K562 (cell line): ENCODE results near the gene NBEA. TPM values are rescaled to one million over a fixed set of nuclear protein-coding genes. Genes with fewer than 3 reads are reported as not detected.

Experiments
- ATAC-seq: fragments of 200-7000 bp; cut with Tn5 transposase; 3 replicates; pipeline ENCODE4 v1.9.1; 2020; ENCODE audit warnings: moderate library complexity
- BruUV-seq: library from RNA; stranded (reverse); fragments of 400-500 nt; replicated peaks from 2 replicates; lab custom pipeline; 2021; lab: Mats Ljungman, UMichigan
- CTCF ChIA-PET: fragments of 300-600 bp; formaldehyde crosslinking; extraction: SDS; loops from one replicate; lab custom pipeline; 2021; ENCODE audit warnings: low intra/inter-chr PET ratio; lab: Yijun Ruan, JAX
- POLR2A ChIA-PET: fragments of 300-600, 350-650 bp; sonication (Branson Sonifier 250); formaldehyde crosslinking; extraction: SDS; loops from one replicate; lab custom pipeline; 2021; ENCODE audit warnings: antibody characterized with exemption, inconsistent platforms; lab: Yijun Ruan, JAX
- DNase-seq, 4 experiments: peaks; one replicate each; pipeline versions ENCODE4 v3.0.0 to v3.0.0-alpha.2; 2011 to 2018; ENCODE audit warnings: low spot score in 3 of 4, mixed read lengths in 3 of 4; ENCODE audit errors: extremely low read depth in 1 of 4
- FAIRE-seq: peaks from 2 replicates; lab custom pipeline; 2011; peaks lifted over from hg19 to GRCh38; lab: Jason Lieb, UNC
- H2AFZ ChIP-seq: 2 replicates; pipeline ENCODE4 v1.6.0; 2011; ENCODE audit warnings: low read depth, low read length, control low read depth, inconsistent platforms
- H3K27ac ChIP-seq: fragments of 200-600 bp; 3 replicates; pipeline ENCODE4 v1.8.0; 2011; ENCODE audit warnings: low read depth, mild to moderate bottlenecking, control low read depth, inconsistent platforms, low read length, moderate library complexity, mixed read lengths; ENCODE audit errors: extremely low read depth
- H3K27me3 ChIP-seq, 2 experiments: fragments of 300-600 bp in 1 of 2; 2 replicates in 1 of 2; 3 replicates in 1 of 2; pipeline versions ENCODE4 v1.6.0 to v1.8.0; 2011; ENCODE audit warnings: inconsistent platforms in 2 of 2, low read length in 2 of 2, mild to moderate bottlenecking in 1 of 2, mixed read lengths in 1 of 2, moderate library complexity in 1 of 2; ENCODE audit not compliant: control insufficient read depth in 2 of 2, insufficient read depth in 2 of 2
- H3K36me3 ChIP-seq: fragments of 300-600 bp; 3 replicates; pipeline ENCODE4 v1.8.0; 2011; ENCODE audit warnings: mild to moderate bottlenecking, low read length, inconsistent platforms; ENCODE audit not compliant: control insufficient read depth, insufficient read depth
- H3K4me1 ChIP-seq, 2 experiments: fragments of 200-600 bp in 1 of 2; replicated peaks in 1 of 2; 2 replicates in 1 of 2; 3 replicates in 1 of 2; pipeline versions ENCODE4 v1.5.1 to v1.8.0; 2011; ENCODE audit warnings: inconsistent platforms in 2 of 2, low read length in 2 of 2, mild to moderate bottlenecking in 1 of 2, mixed read lengths in 1 of 2, moderate library complexity in 1 of 2; ENCODE audit not compliant: control insufficient read depth in 2 of 2, insufficient read depth in 2 of 2
- H3K4me2 ChIP-seq: 2 replicates; pipeline ENCODE4 v1.6.1; 2011; ENCODE audit warnings: low read length, control low read depth, inconsistent platforms, mixed read lengths; ENCODE audit not compliant: insufficient read depth
- H3K4me3 ChIP-seq: fragments of 200-600 bp; sonication (generic), shearing (Covaris generic); 2 replicates; pipeline ENCODE4 v1.5.1; 2016; ENCODE audit warnings: control low read depth, inconsistent platforms
- H3K79me2 ChIP-seq: fragments of 200-600 bp; 3 replicates; pipeline ENCODE4 v1.8.0; 2011; ENCODE audit warnings: low read length, inconsistent platforms; ENCODE audit not compliant: control insufficient read depth, insufficient read depth
- H3K9ac ChIP-seq, 2 experiments: 2 replicates each; pipeline versions ENCODE4 v1.6.0 to v1.6.1; 2011; ENCODE audit warnings: low read depth in 2 of 2, low read length in 2 of 2, control low read depth in 1 of 2, inconsistent platforms in 1 of 2, mild to moderate bottlenecking in 1 of 2, mixed read lengths in 1 of 2; ENCODE audit not compliant: insufficient read depth in 1 of 2
- H3K9me1 ChIP-seq: one replicate; pipeline ENCODE4 v1.6.0; 2011; ENCODE audit warnings: inconsistent platforms, mild to moderate bottlenecking, low read length, moderate library complexity; ENCODE audit not compliant: control insufficient read depth, insufficient read depth
- H3K9me3 ChIP-seq: replicated peaks from 2 replicates; pipeline ENCODE4 v1.5.1; 2011; ENCODE audit warnings: low read depth, low read length, inconsistent platforms; ENCODE audit not compliant: control insufficient read depth, insufficient read depth
- H4K20me1 ChIP-seq: replicated peaks from 2 replicates; pipeline ENCODE4 v1.6.1; 2011; ENCODE audit warnings: low read length, inconsistent platforms, mixed read lengths; ENCODE audit not compliant: control insufficient read depth, insufficient read depth
- ARID2 ChIP-seq: fragments of 450-650 bp; IDR thresholded peaks from 2 replicates; pipeline ENCODE4 v1.6.1; 2017; ENCODE audit warnings: antibody characterized with exemption, mild to moderate bottlenecking
- ATF7 ChIP-seq: fragments of 450-650 bp; IDR thresholded peaks from 2 replicates; pipeline ENCODE4 v1.7.1; 2014; ENCODE audit warnings: mild to moderate bottlenecking, moderate library complexity
- BCLAF1 ChIP-seq, 2 experiments: fragments of 450-650 bp in 1 of 2; IDR thresholded peaks; 2 replicates each; pipeline ENCODE4 v1.6.1; 2011 to 2017; ENCODE audit warnings: low read depth in 2 of 2, antibody characterized with exemption in 1 of 2, borderline replicate concordance in 1 of 2, low read length in 1 of 2, mild to moderate bottlenecking in 1 of 2, mixed read lengths in 1 of 2; ENCODE audit not compliant: control insufficient read depth in 1 of 2
- CEBPG ChIP-seq, 3 experiments: fragments of 200-800 bp in 1 of 3; sonication (Bioruptor generic) in 1 of 3; sonication (generic) in 1 of 3; formaldehyde crosslinking in 1 of 3; IDR thresholded peaks in 2 of 3; conservative IDR thresholded peaks in 1 of 3; 2 replicates each; pipeline versions ENCODE4 v1.6.1 to v1.8.0; 2016 to 2022; ENCODE audit warnings: missing compliant biosample characterization in 2 of 3, missing genetic modification characterization in 2 of 3, mild to moderate bottlenecking in 1 of 3, missing genetic modification reagents in 1 of 3
- E2F8 ChIP-seq: fragments of 450-650 bp; IDR thresholded peaks from 2 replicates; pipeline ENCODE4 v1.7.1; 2018; ENCODE audit warnings: mild to moderate bottlenecking, low read depth; ENCODE audit not compliant: partially characterized antibody
- FOXJ2 ChIP-seq: fragments of 200-800 bp; sonication (Bioruptor generic); IDR thresholded peaks from 2 replicates; pipeline ENCODE4 v1.6.1; 2016; ENCODE audit warnings: missing genetic modification characterization, missing compliant biosample characterization
- HLTF ChIP-seq: fragments of 450-650 bp; IDR thresholded peaks from 2 replicates; pipeline ENCODE4 v1.6.1; 2016
- HOXB6 ChIP-seq: fragments of 250-450 bp; sonication (Bioruptor Pico); IDR thresholded peaks from 2 replicates; pipeline ENCODE4 v1.5.1; 2022; ENCODE audit warnings: mild to moderate bottlenecking, borderline replicate concordance
- MITF ChIP-seq: IDR thresholded peaks from 2 replicates; pipeline ENCODE4 v1.6.1; 2014; ENCODE audit warnings: antibody characterized with exemption
- RFX1 ChIP-seq: fragments of 450-650 bp; IDR thresholded peaks from 2 replicates; pipeline ENCODE4 v1.6.1; 2016; ENCODE audit warnings: mild to moderate bottlenecking, moderate library complexity
- TEAD2 ChIP-seq: fragments of 450-650 bp; IDR thresholded peaks from 2 replicates; pipeline ENCODE4 v1.6.1; 2016; ENCODE audit warnings: missing genetic modification characterization, control low read depth, missing compliant biosample characterization
- ZFP30 ChIP-seq: fragments of 250-450 bp; sonication (Bioruptor Pico); IDR thresholded peaks from 2 replicates; pipeline ENCODE4 v1.8.0; 2022; ENCODE audit warnings: moderate library complexity, mild to moderate bottlenecking, inconsistent platforms, borderline replicate concordance
- ZNF134 ChIP-seq: fragments of 250-450 bp; sonication (Bioruptor Pico); conservative IDR thresholded peaks from 2 replicates; pipeline ENCODE4 v1.4.0; 2020
- ZNF707 ChIP-seq: fragments of 250-450 bp; sonication (Bioruptor Pico); conservative IDR thresholded peaks from 2 replicates; pipeline ENCODE4 v1.8.0; 2022; ENCODE audit warnings: inconsistent platforms, mild to moderate bottlenecking, moderate library complexity
- in situ Hi-C: fragments of 300-500 bp; cut with MboI; formaldehyde crosslinking; loops from 4 replicates; pipeline ENCODE4 v1.15.0; 2018; ENCODE audit warnings: inconsistent platforms, mixed read lengths
- intact Hi-C: fragments of 100-400 bp; cut with micrococcal nuclease; formaldehyde crosslinking; loops from 2 replicates; pipeline ENCODE4 v1.14.2; 2022
- polyA plus RNA-seq, 8 experiments: library from polyadenylated mRNA; depleted of rRNA in 4 of 8; stranded (reverse) in 5 of 8; unstranded in 3 of 8; fragments of >200 nt; fragmentation: Nextera tagmentation in 2 of 8; fragmentation: Illumina TruSeq in 1 of 8; extraction: Ambion mirVana in 2 of 8; extraction: Trizol in 1 of 8; gene quantifications; 2 replicates each; pipeline versions ENCODE4 v1.2.1 to v1.2.3, GENCODE V29; 2011 to 2014; ENCODE audit warnings: inconsistent platforms in 1 of 8, missing spikeins in 1 of 8
- total RNA-seq, 7 experiments: library from RNA; depleted of rRNA in 6 of 7; stranded (reverse); fragments of >200 nt in 6 of 7; fragmentation: Illumina TruSeq in 2 of 7; extraction: Trizol in 2 of 7; gene quantifications; 2 replicates each; pipeline versions ENCODE4 v1.2.1 to v1.2.3, GENCODE V29; 2011 to 2021; ENCODE audit warnings: low replicate concordance in 1 of 7

The NBEA gene
- total and polyA plus RNA-seq, 9 of the 15 experiments (the other 6 are each of a cell fraction or from before 2014, with no cell fraction given), result 0.03 to 0.94 (median 0.05) TPM; not detected in 2

- TF ChIP-seq ZNF134, result no peak
- no peak for TF ChIP-seq HLTF
- TF ChIP-seq E2F8, result no peak
- TF ChIP-seq MITF, result no peak
- TF ChIP-seq BCLAF1 (IDR thresholded peaks at IDR 0.05; ENCODE audit: borderline replicate concordance in 1 of 2, control insufficient read depth in 1 of 2, low read depth in 2 of 2, low read length in 1 of 2), result no peak
- no peak for TF ChIP-seq ARID2
- TF ChIP-seq CEBPG (CRISPR knock-in tag; IDR thresholded peaks at IDR 0.05), result no peak
- TF ChIP-seq CEBPG (tag; conservative IDR thresholded peaks at IDR 0.05 in 1 of 2, IDR thresholded peaks at IDR 0.05 in 1 of 2), result no peak
- no peak for TF ChIP-seq RFX1
- no peak for TF ChIP-seq TEAD2 (tag)
- TF ChIP-seq ATF7, result no peak
- no peak for TF ChIP-seq FOXJ2
- TF ChIP-seq ZNF707 (CRISPR knock-in tag), result no peak
- no peak for TF ChIP-seq ZFP30 (CRISPR knock-in tag)
- TF ChIP-seq HOXB6 (CRISPR knock-in tag), result no peak
- no peaks in the 10 kb centered on the region for H3K79me2 ChIP-seq
- H2AFZ ChIP-seq, result no peak overlapping the region
- POLR2A ChIA-PET, result no interaction called here
- H4K20me1 ChIP-seq, result no peaks in the 10 kb centered on the region
- no TSS peak for BruUV-seq
- no peak overlapping the region for H3K9ac ChIP-seq
- ATAC-seq (no peak), DNase-seq (no peak), FAIRE-seq (no peak)
- no peak overlapping the region for H3K4me3 ChIP-seq
- H3K36me3 ChIP-seq, result no peaks in the 10 kb centered on the region
- H3K27ac ChIP-seq, result no peak overlapping the region
- H3K4me2 ChIP-seq, result no peak overlapping the region
- no peaks in the 10 kb centered on the region for H3K27me3 ChIP-seq
- CTCF ChIA-PET, result no interaction called here
- no peaks in the 10 kb centered on the region for H3K9me3 ChIP-seq
- in situ Hi-C loops, result no loop called here
- intact Hi-C loops, result no loop called here
- no peaks in the 10 kb centered on the region for H3K4me1 ChIP-seq
- no peaks in the 10 kb centered on the region for H3K9me1 ChIP-seq
Observed at GRCh38 chr13:35595181-35595580, 653.1 kb downstream of the NBEA start.
